GM23338 (cell line): ENCODE results near the gene FAM111A. TPM values are rescaled to one million over a fixed set of nuclear protein-coding genes. Genes with fewer than 3 reads are reported as not detected.

Experiments
- ATAC-seq: fragments of 200-7000 bp; cut with Tn5 transposase; 3 replicates; pipeline ENCODE4 v1.9.1; 2020
- DNase-seq: peaks from one replicate; pipeline ENCODE4 v3.0.0-alpha.2; 2015; ENCODE audit warnings: low spot score
- H2AFZ ChIP-seq: fragments of 200-600 bp; sonication (generic); 2 replicates; pipeline ENCODE4 v1.8.0; 2016; ENCODE audit warnings: antibody characterized with exemption, mild to moderate bottlenecking, moderate library complexity
- H3F3A ChIP-seq: fragments of 200-600 bp; sonication (generic); replicated peaks from 2 replicates; pipeline ENCODE4 v1.8.0; 2017; ENCODE audit warnings: antibody characterized with exemption, mixed run types, low read depth
- H3K27ac ChIP-seq: fragments of 200-600 bp; sonication (generic); 2 replicates; pipeline ENCODE4 v1.6.1; 2016; ENCODE audit warnings: low read depth
- H3K27me3 ChIP-seq: fragments of 200-600 bp; sonication (generic); 2 replicates; pipeline ENCODE4 v1.8.0; 2016; ENCODE audit warnings: mild to moderate bottlenecking, mixed run types, moderate library complexity; ENCODE audit not compliant: insufficient read depth
- H3K36me3 ChIP-seq: fragments of 200-600 bp; sonication (generic); 2 replicates; pipeline ENCODE4 v1.8.0; 2016; ENCODE audit warnings: mild to moderate bottlenecking; ENCODE audit not compliant: insufficient read depth
- H3K4me1 ChIP-seq: fragments of 200-600 bp; sonication (generic); 2 replicates; pipeline ENCODE4 v1.8.0; 2016; ENCODE audit warnings: mild to moderate bottlenecking, moderate library complexity; ENCODE audit not compliant: insufficient read depth
- H3K4me2 ChIP-seq: fragments of 200-600 bp; sonication (generic); 2 replicates; pipeline ENCODE4 v1.7.1; 2017; ENCODE audit warnings: mixed run types
- H3K4me3 ChIP-seq: fragments of 200-600 bp; sonication (generic); 2 replicates; pipeline ENCODE4 v1.6.1; 2016; ENCODE audit warnings: mixed run types
- H3K79me2 ChIP-seq: fragments of 200-600 bp; sonication (generic); replicated peaks from 2 replicates; pipeline ENCODE4 v1.8.0; 2017; ENCODE audit warnings: mild to moderate bottlenecking; ENCODE audit not compliant: insufficient read depth
- H3K9me2 ChIP-seq: fragments of 200-600 bp; sonication (generic); 2 replicates; pipeline ENCODE4 v1.8.0; 2017; ENCODE audit not compliant: insufficient read depth
- H4K20me1 ChIP-seq: fragments of 200-600 bp; sonication (generic); replicated peaks from 2 replicates; pipeline ENCODE4 v1.8.0; 2017; ENCODE audit warnings: mild to moderate bottlenecking; ENCODE audit not compliant: insufficient read depth
- H3K27ac Mint-ChIP-seq: 2 replicates; pipeline ENCODE4 v1.8.0; 2020; ENCODE audit warnings: inconsistent platforms, mild to moderate bottlenecking, moderate library complexity, mixed read lengths
- H3K27me3 Mint-ChIP-seq: 3 replicates; pipeline ENCODE4 v1.8.0; 2022; ENCODE audit warnings: low read depth, mild to moderate bottlenecking, moderate library complexity, mixed read lengths, inconsistent platforms; ENCODE audit not compliant: insufficient read depth, poor library complexity
- H3K36me3 Mint-ChIP-seq: 3 replicates; pipeline ENCODE4 v1.8.0; 2021; ENCODE audit warnings: low read depth, mild to moderate bottlenecking, inconsistent platforms, moderate library complexity, mixed read lengths
- H3K4me1 Mint-ChIP-seq: 3 replicates; pipeline ENCODE4 v1.8.0; 2020; ENCODE audit warnings: mild to moderate bottlenecking, inconsistent platforms, mixed read lengths
- H3K4me3 Mint-ChIP-seq: 3 replicates; pipeline ENCODE4 v1.8.0; 2021; ENCODE audit warnings: moderate library complexity, mild to moderate bottlenecking, inconsistent platforms, mixed read lengths
- H3K9me3 Mint-ChIP-seq: 3 replicates; pipeline ENCODE4 v1.8.0; 2020; ENCODE audit warnings: moderate library complexity, mild to moderate bottlenecking, inconsistent platforms, mixed read lengths
- CREB1 ChIP-seq: fragments of 250-450 bp; sonication (Bioruptor Pico); IDR thresholded peaks from 2 replicates; pipeline ENCODE4 v1.5.0; 2020; ENCODE audit warnings: low read depth, mild to moderate bottlenecking, moderate library complexity
- EZH2 ChIP-seq: fragments of 200-600 bp; sonication (generic); IDR thresholded peaks from one replicate; pipeline ENCODE4 v1.8.0; 2017; ENCODE audit warnings: antibody characterized with exemption, mild to moderate bottlenecking, low read depth; ENCODE audit not compliant: unreplicated experiment
- POLR2AphosphoS5 ChIP-seq: IDR thresholded peaks from 2 replicates; pipeline ENCODE4 v1.6.1; 2016; ENCODE audit warnings: antibody characterized with exemption, low read depth
- STAT1 ChIP-seq: IDR thresholded peaks from one replicate; pipeline ENCODE4 v1.6.1; 2016; ENCODE audit warnings: antibody characterized with exemption; ENCODE audit not compliant: unreplicated experiment
- ZNF114 ChIP-seq: fragments of 250-450 bp; sonication (Bioruptor Pico); IDR thresholded peaks from 2 replicates; pipeline ENCODE4 v1.5.0; 2020; ENCODE audit warnings: mild to moderate bottlenecking, moderate library complexity
- polyA plus RNA-seq: library from polyadenylated mRNA; unstranded; fragments of >200 nt; fragmentation: Nextera tagmentation; extraction: Ambion mirVana; gene quantifications from 2 replicates; pipeline ENCODE4 v1.2.1, GENCODE V29; 2016
- total RNA-seq: library from RNA; depleted of rRNA; stranded (reverse); fragments of >200 nt; shearing (Covaris generic); gene quantifications from 2 replicates; pipeline ENCODE4 v1.2.3, GENCODE V29; 2014
- TF ChIP-seq, protein P1 (sequence below): fragments of 250-450 bp; sonication (Bioruptor Pico); IDR thresholded peaks from 2 replicates; pipeline ENCODE4 v1.5.0; 2020; ENCODE audit warnings: mild to moderate bottlenecking, moderate library complexity
- TF ChIP-seq, protein P2 (sequence below), 2 experiments: fragments of 200-600 bp in 1 of 2; sonication (generic) in 1 of 2; conservative IDR thresholded peaks; 2 replicates each; pipeline versions ENCODE4 v1.5.1 to v1.6.1; 2016 to 2017; ENCODE audit warnings: antibody characterized with exemption in 2 of 2, low read depth in 2 of 2, mild to moderate bottlenecking in 2 of 2, moderate library complexity in 1 of 2

FAM111A gene
- total and polyA plus RNA-seq, 2 experiments from 2014 or later: 23.0 to 38.1 TPM

DNA sequence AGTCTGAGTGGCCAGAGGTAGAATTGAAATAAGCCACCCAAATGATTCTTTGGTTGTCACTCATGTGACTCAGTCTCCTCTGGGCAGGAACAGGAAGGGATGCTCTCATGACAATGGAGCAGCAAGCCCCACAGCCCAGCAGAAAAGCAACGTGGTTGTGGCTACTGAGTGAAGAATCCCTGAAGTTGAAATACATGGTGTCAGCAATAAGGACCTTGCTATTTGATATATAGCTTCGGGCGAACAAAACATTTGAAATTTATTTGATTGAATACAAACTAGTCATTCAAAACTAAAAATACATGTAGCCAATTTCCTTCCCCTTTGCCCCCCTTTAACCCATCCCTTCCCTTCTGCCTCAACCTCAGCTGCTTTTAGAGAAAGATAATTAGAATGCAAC, 14.8 kb downstream of the FAM111A start (continued):
- TF ChIP-seq, protein P1, sequence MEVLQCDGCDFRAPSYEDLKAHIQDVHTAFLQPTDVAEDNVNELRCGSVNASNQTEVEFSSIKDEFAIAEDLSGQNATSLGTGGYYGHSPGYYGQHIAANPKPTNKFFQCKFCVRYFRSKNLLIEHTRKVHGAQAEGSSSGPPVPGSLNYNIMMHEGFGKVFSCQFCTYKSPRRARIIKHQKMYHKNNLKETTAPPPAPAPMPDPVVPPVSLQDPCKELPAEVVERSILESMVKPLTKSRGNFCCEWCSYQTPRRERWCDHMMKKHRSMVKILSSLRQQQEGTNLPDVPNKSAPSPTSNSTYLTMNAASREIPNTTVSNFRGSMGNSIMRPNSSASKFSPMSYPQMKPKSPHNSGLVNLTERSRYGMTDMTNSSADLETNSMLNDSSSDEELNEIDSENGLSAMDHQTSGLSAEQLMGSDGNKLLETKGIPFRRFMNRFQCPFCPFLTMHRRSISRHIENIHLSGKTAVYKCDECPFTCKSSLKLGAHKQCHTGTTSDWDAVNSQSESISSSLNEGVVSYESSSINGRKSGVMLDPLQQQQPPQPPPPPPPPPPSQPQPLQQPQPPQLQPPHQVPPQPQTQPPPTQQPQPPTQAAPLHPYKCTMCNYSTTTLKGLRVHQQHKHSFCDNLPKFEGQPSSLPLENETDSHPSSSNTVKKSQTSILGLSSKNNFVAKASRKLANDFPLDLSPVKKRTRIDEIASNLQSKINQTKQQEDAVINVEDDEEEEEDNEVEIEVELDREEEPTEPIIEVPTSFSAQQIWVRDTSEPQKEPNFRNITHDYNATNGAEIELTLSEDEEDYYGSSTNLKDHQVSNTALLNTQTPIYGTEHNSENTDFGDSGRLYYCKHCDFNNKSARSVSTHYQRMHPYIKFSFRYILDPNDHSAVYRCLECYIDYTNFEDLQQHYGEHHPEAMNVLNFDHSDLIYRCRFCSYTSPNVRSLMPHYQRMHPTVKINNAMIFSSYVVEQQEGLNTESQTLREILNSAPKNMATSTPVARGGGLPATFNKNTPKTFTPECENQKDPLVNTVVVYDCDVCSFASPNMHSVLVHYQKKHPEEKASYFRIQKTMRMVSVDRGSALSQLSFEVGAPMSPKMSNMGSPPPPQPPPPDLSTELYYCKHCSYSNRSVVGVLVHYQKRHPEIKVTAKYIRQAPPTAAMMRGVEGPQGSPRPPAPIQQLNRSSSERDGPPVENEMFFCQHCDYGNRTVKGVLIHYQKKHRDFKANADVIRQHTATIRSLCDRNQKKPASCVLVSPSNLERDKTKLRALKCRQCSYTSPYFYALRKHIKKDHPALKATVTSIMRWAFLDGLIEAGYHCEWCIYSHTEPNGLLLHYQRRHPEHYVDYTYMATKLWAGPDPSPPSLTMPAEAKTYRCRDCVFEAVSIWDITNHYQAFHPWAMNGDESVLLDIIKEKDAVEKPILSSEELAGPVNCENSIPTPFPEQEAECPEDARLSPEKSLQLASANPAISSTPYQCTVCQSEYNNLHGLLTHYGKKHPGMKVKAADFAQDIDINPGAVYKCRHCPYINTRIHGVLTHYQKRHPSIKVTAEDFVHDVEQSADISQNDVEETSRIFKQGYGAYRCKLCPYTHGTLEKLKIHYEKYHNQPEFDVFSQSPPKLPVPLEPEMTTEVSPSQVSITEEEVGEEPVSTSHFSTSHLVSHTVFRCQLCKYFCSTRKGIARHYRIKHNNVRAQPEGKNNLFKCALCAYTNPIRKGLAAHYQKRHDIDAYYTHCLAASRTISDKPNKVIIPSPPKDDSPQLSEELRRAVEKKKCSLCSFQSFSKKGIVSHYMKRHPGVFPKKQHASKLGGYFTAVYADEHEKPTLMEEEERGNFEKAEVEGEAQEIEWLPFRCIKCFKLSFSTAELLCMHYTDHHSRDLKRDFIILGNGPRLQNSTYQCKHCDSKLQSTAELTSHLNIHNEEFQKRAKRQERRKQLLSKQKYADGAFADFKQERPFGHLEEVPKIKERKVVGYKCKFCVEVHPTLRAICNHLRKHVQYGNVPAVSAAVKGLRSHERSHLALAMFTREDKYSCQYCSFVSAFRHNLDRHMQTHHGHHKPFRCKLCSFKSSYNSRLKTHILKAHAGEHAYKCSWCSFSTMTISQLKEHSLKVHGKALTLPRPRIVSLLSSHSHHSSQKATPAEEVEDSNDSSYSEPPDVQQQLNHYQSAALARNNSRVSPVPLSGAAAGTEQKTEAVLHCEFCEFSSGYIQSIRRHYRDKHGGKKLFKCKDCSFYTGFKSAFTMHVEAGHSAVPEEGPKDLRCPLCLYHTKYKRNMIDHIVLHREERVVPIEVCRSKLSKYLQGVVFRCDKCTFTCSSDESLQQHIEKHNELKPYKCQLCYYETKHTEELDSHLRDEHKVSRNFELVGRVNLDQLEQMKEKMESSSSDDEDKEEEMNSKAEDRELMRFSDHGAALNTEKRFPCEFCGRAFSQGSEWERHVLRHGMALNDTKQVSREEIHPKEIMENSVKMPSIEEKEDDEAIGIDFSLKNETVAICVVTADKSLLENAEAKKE (CRISPR knock-in tag): no peak
- TF ChIP-seq ZNF114: no peak
- TF ChIP-seq CREB1 (CRISPR knock-in tag): no peak
- TF ChIP-seq POLR2AphosphoS5: no peak
- no peak for TF ChIP-seq STAT1
- TF ChIP-seq EZH2: no peak

DNA sequence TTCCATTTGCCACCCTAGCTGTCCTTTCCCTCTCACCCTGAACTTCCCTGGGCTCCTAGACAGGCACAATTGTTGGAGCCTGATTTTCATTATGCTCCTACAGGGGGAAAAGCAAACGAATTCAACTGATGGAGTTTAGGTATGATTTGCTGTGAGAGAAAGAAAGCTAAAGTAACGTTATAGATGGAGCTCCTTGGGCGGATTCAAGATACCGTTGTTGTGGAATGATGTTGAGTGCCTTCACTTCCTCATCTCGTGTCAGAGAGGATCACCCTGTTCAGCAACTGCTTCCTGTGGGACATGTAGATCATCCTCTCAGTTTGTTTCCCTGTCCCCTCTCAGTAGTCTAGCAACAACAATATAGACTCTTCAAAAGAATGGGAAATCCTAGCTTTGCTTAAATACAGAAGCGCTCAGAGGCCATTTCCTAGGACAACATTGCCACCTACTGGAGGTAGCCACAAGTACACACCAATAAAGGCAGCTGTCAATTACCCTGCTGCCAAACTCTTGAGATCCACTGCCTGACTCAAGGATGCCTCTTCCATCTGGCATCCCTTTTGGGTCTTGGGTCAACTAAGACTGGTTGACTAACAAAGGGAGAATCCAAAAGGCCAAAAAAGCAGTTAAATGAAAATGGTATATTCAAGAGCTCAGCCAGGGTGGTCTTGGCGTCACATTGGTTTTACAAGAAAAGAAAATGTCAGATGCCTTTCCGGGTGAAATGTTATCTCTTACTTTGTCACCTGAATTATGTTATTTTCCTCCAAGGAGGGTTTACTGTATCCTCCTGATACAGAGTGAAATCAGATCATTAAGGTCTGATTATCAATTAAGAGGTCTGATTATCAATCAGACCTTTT, 15.8 kb downstream of the FAM111A start:
- TF ChIP-seq, protein P2, sequence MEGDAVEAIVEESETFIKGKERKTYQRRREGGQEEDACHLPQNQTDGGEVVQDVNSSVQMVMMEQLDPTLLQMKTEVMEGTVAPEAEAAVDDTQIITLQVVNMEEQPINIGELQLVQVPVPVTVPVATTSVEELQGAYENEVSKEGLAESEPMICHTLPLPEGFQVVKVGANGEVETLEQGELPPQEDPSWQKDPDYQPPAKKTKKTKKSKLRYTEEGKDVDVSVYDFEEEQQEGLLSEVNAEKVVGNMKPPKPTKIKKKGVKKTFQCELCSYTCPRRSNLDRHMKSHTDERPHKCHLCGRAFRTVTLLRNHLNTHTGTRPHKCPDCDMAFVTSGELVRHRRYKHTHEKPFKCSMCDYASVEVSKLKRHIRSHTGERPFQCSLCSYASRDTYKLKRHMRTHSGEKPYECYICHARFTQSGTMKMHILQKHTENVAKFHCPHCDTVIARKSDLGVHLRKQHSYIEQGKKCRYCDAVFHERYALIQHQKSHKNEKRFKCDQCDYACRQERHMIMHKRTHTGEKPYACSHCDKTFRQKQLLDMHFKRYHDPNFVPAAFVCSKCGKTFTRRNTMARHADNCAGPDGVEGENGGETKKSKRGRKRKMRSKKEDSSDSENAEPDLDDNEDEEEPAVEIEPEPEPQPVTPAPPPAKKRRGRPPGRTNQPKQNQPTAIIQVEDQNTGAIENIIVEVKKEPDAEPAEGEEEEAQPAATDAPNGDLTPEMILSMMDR (conservative IDR thresholded peaks at IDR 0.05; ENCODE audit: low read depth in 2 of 2): peak; percentile 89 to 90
- TF ChIP-seq STAT1: no peak
- H3K27ac Mint-ChIP-seq: no peak overlapping the region; the same call in 1 of the 2 replicates

More for the DNA sequence above, 15.8 kb downstream of the FAM111A start:
- DNase-seq (peak; percentile 87), ATAC-seq (peak; percentile 96)
- no peaks in the 10 kb centered on the region for H3F3A ChIP-seq
- H3K4me1 ChIP-seq: no peaks in the 10 kb centered on the region
- H3K4me3 Mint-ChIP-seq: no peak overlapping the region
- H3K9me2 ChIP-seq: no peaks in the 10 kb centered on the region
- no peaks in the 10 kb centered on the region for H3K79me2 ChIP-seq
- no peak overlapping the region for H3K4me3 ChIP-seq
- H4K20me1 ChIP-seq: no peaks in the 10 kb centered on the region
- no peaks in the 10 kb centered on the region for H3K36me3 ChIP-seq
- no peaks in the 10 kb centered on the region for H3K27me3 Mint-ChIP-seq
- H3K36me3 Mint-ChIP-seq: no peaks in the 10 kb centered on the region; the same call in 2 of the 3 replicates
- peak overlapping the region; percentile 73 for H2AFZ ChIP-seq
- no peaks in the 10 kb centered on the region for H3K27me3 ChIP-seq
- H3K9me3 Mint-ChIP-seq: 0 out of 3 replicates have a peak, but pooled peaks cover 2% of the 10 kb centered on the region
- no peak overlapping the region for H3K27ac ChIP-seq
- no peak overlapping the region for H3K4me2 ChIP-seq
- H3K4me1 Mint-ChIP-seq: peaks cover 5% of the 10 kb centered on the region; the same call in 2 of the 3 replicates
